Measurements from ENCODE around the gene TCP11X1.
"Not testable (repeated sequence)": the region's sequence is repeated elsewhere in the genome, so short reads cannot be mapped to it uniquely, and the experiment has no call there.

TCP11X1 gene

DNA sequence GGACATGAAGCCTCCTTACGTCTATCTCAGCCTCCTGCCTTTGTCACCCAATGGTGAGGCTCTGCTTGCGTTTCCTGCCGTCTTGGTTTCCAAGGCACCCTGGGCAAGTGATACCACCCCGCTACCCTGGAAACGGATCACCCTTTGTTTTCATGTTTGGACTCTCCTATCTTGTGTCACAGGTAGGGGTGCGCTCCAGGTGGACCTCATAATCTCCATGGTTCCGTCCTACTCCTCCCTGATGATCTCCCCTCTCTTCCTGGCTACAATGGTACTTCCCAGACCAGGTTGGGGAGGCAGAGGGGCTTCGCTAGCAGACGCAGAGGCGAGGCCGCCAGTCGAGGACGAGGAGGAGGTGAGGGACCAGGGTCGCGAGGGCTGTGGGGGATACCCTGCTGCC, at the start of gene TCP11X1:
Gene TCP11X1 (plus strand): TSS at position 316 of the 400 bp plus-strand sequence.
- TF ChIP-seq, protein P1, sequence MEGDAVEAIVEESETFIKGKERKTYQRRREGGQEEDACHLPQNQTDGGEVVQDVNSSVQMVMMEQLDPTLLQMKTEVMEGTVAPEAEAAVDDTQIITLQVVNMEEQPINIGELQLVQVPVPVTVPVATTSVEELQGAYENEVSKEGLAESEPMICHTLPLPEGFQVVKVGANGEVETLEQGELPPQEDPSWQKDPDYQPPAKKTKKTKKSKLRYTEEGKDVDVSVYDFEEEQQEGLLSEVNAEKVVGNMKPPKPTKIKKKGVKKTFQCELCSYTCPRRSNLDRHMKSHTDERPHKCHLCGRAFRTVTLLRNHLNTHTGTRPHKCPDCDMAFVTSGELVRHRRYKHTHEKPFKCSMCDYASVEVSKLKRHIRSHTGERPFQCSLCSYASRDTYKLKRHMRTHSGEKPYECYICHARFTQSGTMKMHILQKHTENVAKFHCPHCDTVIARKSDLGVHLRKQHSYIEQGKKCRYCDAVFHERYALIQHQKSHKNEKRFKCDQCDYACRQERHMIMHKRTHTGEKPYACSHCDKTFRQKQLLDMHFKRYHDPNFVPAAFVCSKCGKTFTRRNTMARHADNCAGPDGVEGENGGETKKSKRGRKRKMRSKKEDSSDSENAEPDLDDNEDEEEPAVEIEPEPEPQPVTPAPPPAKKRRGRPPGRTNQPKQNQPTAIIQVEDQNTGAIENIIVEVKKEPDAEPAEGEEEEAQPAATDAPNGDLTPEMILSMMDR (IDR thresholded peaks at IDR 0.05) = not testable (repeated sequence)

GRCh38 chrX:102185967-102186720, 29.0 kb upstream of the TCP11X1 start:
- TF ChIP-seq, protein P1 (IDR thresholded peaks at IDR 0.05) = no peak

DNA sequence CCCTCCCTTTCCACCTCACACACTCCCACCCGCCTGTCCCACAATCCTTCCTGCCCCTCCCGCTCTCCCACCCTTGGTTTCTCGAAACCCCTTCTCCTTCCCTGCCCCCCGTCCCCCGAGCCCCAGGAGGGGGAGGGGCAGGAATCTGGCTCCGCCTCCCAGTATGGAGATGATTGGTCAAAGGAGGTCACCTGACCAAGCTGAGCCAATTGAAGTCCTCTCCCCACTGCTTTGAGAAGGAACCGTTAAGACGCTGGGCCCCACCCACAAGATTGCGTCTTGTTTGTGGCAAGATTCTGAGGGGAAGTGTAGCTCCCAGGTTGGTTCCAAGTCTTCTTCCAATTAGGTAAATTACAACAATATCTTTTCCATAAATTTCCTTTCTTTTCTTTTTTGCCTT, 31.8 kb downstream of the TCP11X1 start, which contains the start of gene NXF2:
Gene NXF2 (plus strand): TSS at position 275 of the 400 bp plus-strand sequence. CDS start 59,912 bp downstream, outside the sequence.
- TF ChIP-seq, protein P1 (IDR thresholded peaks at IDR 0.05) = not testable (repeated sequence)
